ENCODE results near the gene KBTBD4. TPM values are rescaled to one million over a fixed set of nuclear protein-coding genes. Genes with fewer than 3 reads are reported as not detected.

The KBTBD4 gene
- total RNA-seq, 2 donors from 2014 or later, result 13.2 to 19.7 TPM

DNA sequence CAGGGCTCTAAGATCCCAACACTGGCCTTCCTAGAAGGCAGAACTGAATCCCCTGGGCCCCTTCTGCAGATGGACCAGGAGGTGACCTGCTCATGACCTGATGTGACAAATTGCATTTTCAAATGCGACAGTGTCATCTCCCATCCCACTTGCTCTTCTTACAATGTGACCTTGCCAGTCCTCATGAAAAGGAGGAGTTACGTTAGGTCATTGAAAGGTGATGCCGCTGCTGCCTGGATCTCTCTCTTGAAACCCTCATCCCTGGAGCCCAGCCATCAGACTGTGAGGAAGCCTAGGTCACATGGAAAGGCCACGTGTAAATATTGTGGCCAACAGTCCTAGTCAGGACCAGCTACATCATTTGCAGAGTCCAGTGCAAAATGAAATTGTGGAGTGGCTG lies 21.1 kb upstream of the KBTBD4 start:
- Mint-ChIP-seq H3K36me3 (no peaks in the 10 kb centered on the region), H3K9me3 (no peaks in the 10 kb centered on the region), H3K27ac (no peak overlapping the region), H3K4me3 (no peak overlapping the region), H3K27me3 (peaks cover 12 to 13% of the 10 kb centered on the region in 2 donors), H3K4me1 (ENCODE audit: low read depth in 2 of 2) (no peaks in the 10 kb centered on the region)
- DNase-seq (ENCODE audit: low spot score), result no peak
- no peak for ATAC-seq

DNA sequence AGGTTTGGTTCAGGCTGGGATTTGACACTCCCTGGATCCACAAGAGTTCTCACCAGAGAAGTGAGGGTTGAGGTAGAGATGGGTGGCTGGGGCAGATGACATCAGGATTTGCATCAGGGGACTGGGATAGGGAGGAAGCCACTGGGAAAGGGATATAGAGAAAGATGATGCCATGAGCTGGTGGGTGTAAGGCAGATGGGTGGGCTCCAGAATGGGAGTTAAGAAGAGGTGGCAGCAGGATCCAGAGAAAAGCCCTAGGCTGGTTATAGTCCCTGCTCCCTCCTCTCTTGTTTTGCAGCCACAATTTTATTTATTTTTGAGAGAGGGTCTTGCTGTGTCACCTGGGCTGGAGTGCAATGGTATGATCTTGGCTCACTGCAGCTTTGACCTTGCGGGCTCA lies 17.2 kb upstream of the KBTBD4 start:
- no peak overlapping the region for H3K4me3 Mint-ChIP-seq
- peaks cover 0 to 7% of the 10 kb centered on the region in 2 donors for H3K4me1 Mint-ChIP-seq (ENCODE audit: low read depth in 2 of 2)
- H3K27me3 Mint-ChIP-seq, result peaks cover 25 to 28% of the 10 kb centered on the region in 2 donors
- no peak for ATAC-seq
- DNase-seq (ENCODE audit: low spot score), result no peak
- no peaks in the 10 kb centered on the region for H3K9me3 Mint-ChIP-seq
- no peak overlapping the region for H3K27ac Mint-ChIP-seq
- H3K36me3 Mint-ChIP-seq, result no peaks in the 10 kb centered on the region

DNA sequence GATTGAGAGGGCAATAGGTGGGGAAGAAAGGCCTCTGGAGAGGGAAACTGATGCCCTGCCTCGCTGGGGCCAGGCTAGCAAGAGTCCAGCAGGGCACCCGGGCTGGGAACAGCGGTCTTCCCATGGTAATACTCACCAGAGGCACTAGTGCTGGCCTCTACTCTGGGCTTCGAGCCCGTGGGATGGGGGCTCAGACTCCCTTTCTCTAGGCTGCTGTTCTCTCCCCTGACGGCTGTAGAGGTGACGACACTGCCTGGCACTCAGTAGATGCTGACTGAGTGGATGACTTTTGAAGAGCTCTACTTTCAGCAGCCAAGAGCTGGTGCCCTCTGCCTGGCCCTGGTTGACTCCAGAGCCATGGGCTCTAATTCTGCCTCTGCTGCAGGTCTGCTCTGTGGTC lies 16.3 kb upstream of the KBTBD4 start:
- H3K27me3 Mint-ChIP-seq, result peaks cover 25 to 28% of the 10 kb centered on the region in 2 donors
- peak in 1 of 2 donors; percentile 28 for ATAC-seq
- no peaks in the 10 kb centered on the region for H3K36me3 Mint-ChIP-seq
- no peak for DNase-seq (ENCODE audit: low spot score)
- no peaks in the 10 kb centered on the region for H3K9me3 Mint-ChIP-seq
- H3K4me3 Mint-ChIP-seq, result no peak overlapping the region
- H3K4me1 Mint-ChIP-seq (ENCODE audit: low read depth in 2 of 2), result peaks cover 0 to 7% of the 10 kb centered on the region in 2 donors
- H3K27ac Mint-ChIP-seq, result no peak overlapping the region

DNA sequence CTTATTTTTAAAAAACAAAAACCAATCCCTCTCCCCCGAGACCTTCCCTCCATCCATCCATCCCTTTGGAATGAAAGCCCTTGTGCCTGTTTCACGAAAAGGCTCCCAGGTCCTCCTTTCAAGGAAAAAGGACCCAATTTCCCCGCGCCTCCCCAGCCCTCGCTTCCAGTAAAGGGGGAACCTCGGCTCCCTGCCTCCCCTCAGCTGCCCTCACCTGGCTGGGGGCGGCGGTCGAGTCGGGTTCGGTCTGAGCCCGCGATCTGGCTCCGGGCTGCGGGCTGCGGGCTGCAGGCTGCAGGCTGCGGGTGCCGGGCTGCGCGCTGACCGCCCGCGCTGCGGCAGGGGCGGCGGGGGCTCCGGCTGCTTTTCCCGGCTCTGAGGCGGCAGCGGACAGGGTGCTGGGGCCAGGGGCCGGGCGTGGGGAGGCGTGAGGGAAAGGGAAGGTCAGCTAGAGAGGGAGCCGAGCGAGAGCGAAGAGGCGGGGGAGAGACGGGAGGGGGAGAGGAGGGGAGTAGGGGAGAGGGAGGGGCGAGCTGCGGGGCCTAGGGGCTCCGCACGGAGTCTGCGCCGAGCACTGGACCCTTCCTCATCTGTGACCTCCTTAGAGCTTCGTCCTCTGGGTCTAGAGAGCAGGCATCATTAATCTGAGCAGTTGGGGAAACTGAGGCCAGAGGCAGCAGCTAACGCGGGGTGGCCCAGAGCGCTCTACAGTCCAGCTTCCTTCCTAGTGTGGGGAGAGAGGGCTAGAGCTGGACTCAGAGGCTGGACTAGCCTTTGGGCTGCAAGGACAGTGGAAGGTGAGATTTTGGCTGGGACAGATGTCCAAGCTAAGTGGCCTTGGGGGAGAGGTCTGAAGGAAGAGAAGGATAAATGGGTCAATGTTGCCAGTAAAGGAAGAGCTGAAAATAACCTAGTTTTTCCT lies 15.4 kb upstream of the KBTBD4 start, which contains the start of gene C1QTNF4:
C1QTNF4 (minus strand) TSS at position 478 of the 922 bp plus-strand sequence. CDS start 3,601 bp downstream, outside the sequence.
- Mint-ChIP-seq H3K36me3 (no peaks in the 10 kb centered on the region), H3K27me3 (peaks cover 23 to 28% of the 10 kb centered on the region in 2 donors), H3K27ac (no peak within 1 kb of the TSS), H3K4me3 (no peak within 1 kb of the TSS), H3K4me1 (ENCODE audit: low read depth in 2 of 2) (peaks cover 0 to 7% of the 10 kb centered on the region in 2 donors), H3K9me3 (no peaks in the 10 kb centered on the region)
- DNase-seq (ENCODE audit: low spot score) (no peak), ATAC-seq (no peak)

DNA sequence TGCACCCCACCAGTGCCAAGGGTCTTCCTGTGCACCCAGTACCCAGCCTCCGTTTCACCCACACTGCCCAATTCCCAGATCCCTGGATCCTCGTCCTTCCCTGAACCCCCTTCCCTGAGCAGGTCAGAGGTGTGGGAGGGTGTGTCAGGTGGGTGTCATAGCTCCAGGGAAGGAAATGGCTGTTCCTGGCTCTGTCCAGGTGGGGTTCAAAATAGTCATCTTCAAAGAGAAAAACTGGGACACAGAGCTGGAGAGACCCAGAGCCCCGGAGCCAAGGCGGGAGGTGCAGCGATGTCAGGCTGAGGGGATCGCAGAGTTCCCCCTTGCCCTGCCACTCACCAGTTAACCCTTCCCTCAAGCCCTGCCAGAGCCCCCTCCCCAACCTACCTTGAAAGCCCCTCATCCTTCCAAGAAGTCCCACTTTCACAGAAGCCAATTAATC lies 14.7 kb upstream of the KBTBD4 start:
- no peak for ATAC-seq
- Mint-ChIP-seq H3K4me3 (no peak overlapping the region), H3K27me3 (peaks cover 21 to 28% of the 10 kb centered on the region in 2 donors)

DNA sequence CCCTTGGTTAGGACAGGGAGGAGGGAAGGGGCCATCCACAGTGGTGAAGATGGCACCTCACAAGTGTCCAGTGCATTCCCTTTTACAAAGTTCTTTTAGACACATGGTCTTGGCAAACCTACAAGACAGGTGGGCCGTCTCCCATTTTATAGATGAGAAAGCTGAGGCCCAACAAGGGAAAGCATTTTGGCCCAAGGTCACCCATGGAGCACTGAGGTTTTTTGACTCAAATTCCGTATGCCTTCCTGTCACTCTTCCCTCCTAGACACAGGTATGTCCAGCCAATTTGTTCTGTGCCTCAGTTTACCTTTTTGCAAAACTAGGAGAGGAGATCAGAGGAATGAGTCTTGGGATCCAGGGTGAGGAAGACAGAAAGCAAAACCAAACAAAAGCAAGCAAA lies 14.2 kb upstream of the KBTBD4 start:
- Mint-ChIP-seq H3K4me3 (no peak overlapping the region), H3K4me1 (ENCODE audit: low read depth in 2 of 2) (peaks cover 0 to 7% of the 10 kb centered on the region in 2 donors), H3K27me3 (peaks cover 21 to 28% of the 10 kb centered on the region in 2 donors), H3K9me3 (no peaks in the 10 kb centered on the region), H3K27ac (no peak overlapping the region), H3K36me3 (no peaks in the 10 kb centered on the region)
- ATAC-seq (no peak), DNase-seq (ENCODE audit: low spot score) (no peak)

More for the DNA sequence above, 14.7 kb upstream of the KBTBD4 start:
- peaks cover 0 to 7% of the 10 kb centered on the region in 2 donors for H3K4me1 Mint-ChIP-seq (ENCODE audit: low read depth in 2 of 2)
- no peak overlapping the region for H3K27ac Mint-ChIP-seq
- no peak for DNase-seq (ENCODE audit: low spot score)
- H3K9me3 Mint-ChIP-seq, result no peaks in the 10 kb centered on the region
- H3K36me3 Mint-ChIP-seq, result no peaks in the 10 kb centered on the region

DNA sequence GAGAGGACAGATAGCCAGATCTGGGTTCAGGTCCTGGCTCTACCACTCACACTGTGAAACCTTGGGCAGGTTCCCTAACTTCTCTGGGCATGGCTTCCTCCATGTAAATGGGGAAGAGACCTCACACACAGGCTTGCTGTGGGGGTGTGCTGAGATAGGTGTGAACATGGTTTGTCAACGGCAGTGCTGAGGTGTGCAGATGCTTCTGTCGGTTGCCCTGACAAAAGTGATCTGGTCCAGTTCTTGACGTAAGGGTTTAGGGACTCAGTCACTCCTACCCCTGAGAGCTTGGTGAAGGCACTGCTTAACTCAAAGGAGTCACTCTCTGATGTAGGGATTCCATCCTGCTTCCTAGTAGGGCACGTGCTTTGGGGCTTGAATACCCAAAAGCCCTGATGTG lies 13.5 kb upstream of the KBTBD4 start:
- DNase-seq (ENCODE audit: low spot score), result no peak
- H3K27ac Mint-ChIP-seq, result no peak overlapping the region
- H3K4me3 Mint-ChIP-seq, result no peak overlapping the region
- peak in 1 of 2 donors; percentile 21 for ATAC-seq
- peaks cover 0 to 10% of the 10 kb centered on the region in 2 donors for H3K4me1 Mint-ChIP-seq (ENCODE audit: low read depth in 2 of 2)
- H3K27me3 Mint-ChIP-seq, result peaks cover 21 to 28% of the 10 kb centered on the region in 2 donors
- no peaks in the 10 kb centered on the region for H3K36me3 Mint-ChIP-seq
- H3K9me3 Mint-ChIP-seq, result no peaks in the 10 kb centered on the region

DNA sequence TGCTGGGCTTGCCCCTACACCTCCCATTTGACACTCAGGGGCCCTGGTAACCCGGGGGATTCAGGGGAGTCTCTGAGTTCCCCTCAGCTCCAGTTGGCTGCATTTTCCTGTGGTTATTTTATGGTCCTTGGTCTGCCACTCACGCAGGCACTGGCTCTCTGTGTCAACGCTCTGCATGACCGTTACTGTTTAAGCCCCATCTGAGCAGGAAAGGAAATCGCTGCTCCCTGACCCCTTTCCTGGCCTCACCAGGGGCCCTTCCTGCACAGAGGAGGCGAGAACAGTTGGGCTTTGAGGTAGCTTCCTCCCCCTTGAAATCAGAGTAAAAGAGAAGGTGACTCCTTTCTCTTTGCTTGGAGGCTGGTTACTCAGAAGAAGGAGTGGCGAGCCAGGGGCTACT lies 13.0 kb upstream of the KBTBD4 start:
- ATAC-seq (peak in 1 of 2 donors; percentile 33), DNase-seq (ENCODE audit: low spot score) (no peak)
- Mint-ChIP-seq H3K36me3 (no peaks in the 10 kb centered on the region), H3K9me3 (no peaks in the 10 kb centered on the region), H3K27me3 (peaks cover 21 to 28% of the 10 kb centered on the region in 2 donors), H3K4me3 (no peak overlapping the region), H3K27ac (no peak overlapping the region), H3K4me1 (ENCODE audit: low read depth in 2 of 2) (peaks cover 0 to 10% of the 10 kb centered on the region in 2 donors)

DNA sequence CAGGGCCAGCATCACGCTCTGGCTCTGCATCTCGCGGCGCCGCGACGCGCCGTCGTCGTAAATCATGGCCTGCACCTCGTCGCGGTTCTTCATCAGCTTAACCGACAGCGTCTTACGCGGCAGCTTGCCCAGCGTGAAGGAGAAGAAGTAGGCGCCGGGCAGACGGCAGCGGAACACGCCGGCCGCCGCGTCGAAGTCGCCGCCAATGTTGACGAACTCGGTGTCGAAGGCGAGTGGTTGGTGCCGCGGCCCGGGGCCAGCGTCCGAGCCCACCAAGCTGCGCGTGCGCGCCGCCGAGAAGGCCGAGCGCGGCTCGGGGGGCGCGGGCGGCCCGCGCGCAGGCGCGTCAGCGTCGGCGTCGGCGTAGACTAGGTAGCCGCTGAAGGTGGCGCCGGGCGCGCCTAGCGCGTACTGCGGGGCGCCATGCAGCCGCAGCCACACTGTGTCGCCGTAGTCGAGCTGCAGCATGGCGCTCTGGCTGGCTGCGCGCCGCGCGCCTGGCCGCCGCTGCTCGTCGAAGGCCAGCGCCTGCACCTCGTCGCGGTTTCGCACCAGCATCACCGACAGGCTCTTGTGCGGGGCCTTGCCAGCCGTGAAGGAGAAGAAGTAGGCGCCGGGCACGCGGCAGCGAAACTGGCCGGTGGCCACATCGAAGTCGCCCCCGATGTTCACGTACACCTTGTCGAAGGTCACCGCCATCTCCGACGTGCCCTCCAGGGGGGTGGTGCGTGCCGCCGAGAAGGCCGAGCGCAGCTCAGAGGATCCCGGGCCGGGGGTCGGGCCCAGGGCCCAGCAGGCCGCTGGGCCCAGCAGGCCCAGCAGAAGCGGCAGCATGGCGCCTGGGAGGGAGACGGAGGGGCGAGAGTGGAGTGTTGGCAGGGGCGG lies 11.4 kb upstream of the KBTBD4 start:
- Mint-ChIP-seq H3K9me3 (no peaks in the 10 kb centered on the region), H3K27me3 (peaks cover 14 to 18% of the 10 kb centered on the region in 2 donors)

DNA sequence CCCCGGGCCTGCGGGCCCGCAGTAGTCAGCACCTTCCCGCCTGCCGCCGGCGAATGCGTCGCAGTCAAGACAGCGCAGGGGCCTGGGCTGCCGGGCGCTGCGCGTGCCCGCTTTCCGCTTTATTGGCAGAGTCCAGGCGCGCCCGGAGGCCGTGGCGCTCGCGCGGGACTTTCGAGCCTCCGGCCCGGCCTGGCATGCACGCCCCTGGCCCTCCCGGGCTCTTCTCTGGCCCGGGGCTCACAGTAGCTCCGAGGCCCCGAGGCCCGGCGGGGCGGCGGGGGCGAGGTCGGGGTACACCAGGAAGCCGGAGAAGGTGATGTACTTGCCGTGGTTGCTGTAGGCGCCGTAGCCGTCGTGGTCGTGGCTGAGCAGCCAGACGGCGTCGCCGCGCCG lies 10.8 kb upstream of the KBTBD4 start:
- Mint-ChIP-seq H3K4me3 (no peak overlapping the region), H3K27me3 (peaks cover 10 to 12% of the 10 kb centered on the region in 2 donors), H3K4me1 (ENCODE audit: low read depth in 2 of 2) (peaks cover 0 to 10% of the 10 kb centered on the region in 2 donors), H3K27ac (no peak overlapping the region), H3K36me3 (no peaks in the 10 kb centered on the region), H3K9me3 (no peaks in the 10 kb centered on the region)
- no peak for ATAC-seq
- DNase-seq (ENCODE audit: low spot score), result no peak

More for the DNA sequence above, 11.4 kb upstream of the KBTBD4 start:
- ATAC-seq (no peak), DNase-seq (ENCODE audit: low spot score) (no peak)
- no peaks in the 10 kb centered on the region for H3K36me3 Mint-ChIP-seq
- H3K27ac Mint-ChIP-seq, result no peak overlapping the region
- H3K4me3 Mint-ChIP-seq, result no peak overlapping the region
- H3K4me1 Mint-ChIP-seq (ENCODE audit: low read depth in 2 of 2), result peaks cover 0 to 10% of the 10 kb centered on the region in 2 donors

DNA sequence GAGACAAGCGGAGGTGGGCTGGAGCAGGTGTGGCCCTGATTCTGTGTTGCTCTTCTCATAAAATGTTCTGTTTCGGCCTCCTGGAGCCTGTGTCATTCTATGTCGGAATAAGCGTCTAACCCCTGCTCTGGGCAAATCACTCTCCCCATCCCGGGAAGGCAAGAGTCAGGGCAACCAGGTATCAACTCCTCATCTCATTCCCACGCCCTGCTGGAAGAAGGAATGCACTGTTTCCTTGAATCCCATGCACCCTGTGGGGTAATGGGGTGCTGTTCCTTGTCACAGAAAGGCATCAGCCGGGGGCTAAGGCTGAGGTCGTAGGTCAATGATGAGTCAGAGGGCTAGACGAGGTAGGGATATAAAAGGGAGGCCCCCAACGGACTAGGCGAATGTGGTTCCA lies 10.3 kb upstream of the KBTBD4 start:
- Mint-ChIP-seq H3K36me3 (peaks cover 2% of the 10 kb centered on the region), H3K27ac (no peak overlapping the region), H3K4me3 (no peak overlapping the region), H3K4me1 (ENCODE audit: low read depth in 2 of 2) (peaks cover 0 to 8% of the 10 kb centered on the region in 2 donors), H3K9me3 (no peaks in the 10 kb centered on the region), H3K27me3 (peaks cover 7% of the 10 kb centered on the region in 2 donors)
- ATAC-seq, result no peak
- DNase-seq (ENCODE audit: low spot score), result peak; percentile 25

DNA sequence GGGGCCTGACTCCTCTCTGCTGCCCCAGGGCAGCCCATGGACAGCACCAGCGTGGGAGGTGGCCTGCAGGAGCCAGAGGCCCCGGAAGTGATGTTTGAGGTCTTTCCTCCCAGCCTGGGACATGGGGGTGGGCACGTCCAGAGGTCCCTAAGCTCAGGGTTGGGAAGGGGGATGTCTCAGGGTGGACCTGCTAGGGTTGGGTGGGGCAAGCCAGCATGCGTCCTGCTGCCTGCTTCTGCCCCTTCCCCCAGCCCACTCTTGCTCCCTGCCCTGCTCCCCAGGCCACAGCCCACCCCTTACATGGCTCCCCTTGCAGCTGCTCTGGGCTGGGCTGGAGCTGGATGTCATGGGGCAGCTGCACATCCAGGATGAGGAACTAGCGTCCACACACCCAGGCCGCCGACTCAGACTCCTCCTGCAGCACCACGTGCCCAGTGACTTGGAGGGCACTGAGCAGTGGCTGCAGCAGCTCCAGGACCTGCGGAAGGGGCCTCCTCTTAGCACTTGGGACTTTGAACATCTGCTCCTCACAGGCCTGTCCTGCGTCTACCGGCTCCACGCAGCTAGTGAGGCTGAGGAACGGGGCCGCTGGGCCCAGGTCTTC lies 9.1 kb upstream of the KBTBD4 start:
- ATAC-seq, result no peak

DNA sequence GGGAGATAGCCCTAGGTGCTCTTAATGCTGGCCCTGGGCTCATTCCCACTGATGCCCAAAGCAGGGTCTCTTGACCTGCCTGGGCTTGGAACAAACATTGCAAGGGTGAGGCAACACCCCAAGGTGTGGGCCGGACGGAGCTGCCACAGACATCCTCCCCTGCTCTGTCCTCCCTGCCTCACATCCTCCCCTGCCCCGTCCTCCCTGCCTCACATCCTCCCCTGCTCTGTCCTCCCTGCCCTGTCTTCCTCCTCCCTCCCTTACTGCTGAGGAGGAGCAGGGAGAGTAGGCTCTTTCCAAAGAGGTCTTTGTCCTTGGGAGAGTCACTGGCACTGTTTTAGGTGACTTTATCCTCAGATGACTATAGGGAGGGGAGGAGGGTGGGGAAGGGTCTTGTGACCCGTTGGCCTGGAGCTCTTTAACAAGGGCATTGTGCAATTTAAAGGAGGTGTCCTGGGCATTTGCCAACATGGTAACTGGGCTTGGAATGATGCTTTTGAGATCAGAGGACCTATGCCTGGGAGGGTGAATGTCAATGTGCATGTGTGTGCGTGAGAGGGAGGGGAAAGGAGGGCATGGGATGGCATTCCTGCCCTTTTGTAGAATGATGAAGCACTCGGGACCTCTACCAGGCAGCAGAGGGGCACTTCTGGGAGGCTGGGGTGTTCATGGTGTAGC lies 8.4 kb upstream of the KBTBD4 start:
- H3K36me3 Mint-ChIP-seq, result peaks cover 10% of the 10 kb centered on the region
- DNase-seq (ENCODE audit: low spot score), result peak; percentile 15
- no peaks in the 10 kb centered on the region for H3K9me3 Mint-ChIP-seq
- H3K4me1 Mint-ChIP-seq (ENCODE audit: low read depth in 2 of 2), result peaks cover 0 to 13% of the 10 kb centered on the region in 2 donors
- no peaks in the 10 kb centered on the region for H3K27me3 Mint-ChIP-seq
- no peak overlapping the region for H3K27ac Mint-ChIP-seq
- peak; percentile 8 to 10 for ATAC-seq
- H3K4me3 Mint-ChIP-seq, result no peak overlapping the region

More for the DNA sequence above, 9.1 kb upstream of the KBTBD4 start:
- Mint-ChIP-seq H3K4me3 (no peak overlapping the region), H3K27ac (no peak overlapping the region), H3K4me1 (ENCODE audit: low read depth in 2 of 2) (peaks cover 0 to 11% of the 10 kb centered on the region in 2 donors), H3K9me3 (no peaks in the 10 kb centered on the region), H3K27me3 (peaks cover 0 to 3% of the 10 kb centered on the region in 2 donors), H3K36me3 (peaks cover 10% of the 10 kb centered on the region)
- DNase-seq (ENCODE audit: low spot score), result peak; percentile 54

Measured in natural killer cell treated with Interleukin-12 subunit alpha and Interleukin-12 subunit beta and Interleukin-15 and Interleukin-18, amount 100 ng/mL, for 72 hours (primary cell).